HL-60 (cell line): Measurements from ENCODE around the gene SMIM38.

Source experiments
- DNase-seq, 2 experiments: peaks; one replicate each; pipeline ENCODE4 v3.0.0-alpha.2; 2010 to 2020; ENCODE audit warnings: low read depth in 1 of 2, low spot score in 1 of 2
- H3K27ac ChIP-seq: fragments of 250-450 bp; sonication (Bioruptor Pico); replicated peaks from 2 replicates; pipeline ENCODE4 v1.5.1; 2020; ENCODE audit warnings: mild to moderate bottlenecking, moderate library complexity
- H3K27me3 ChIP-seq: fragments of 250-450 bp; sonication (Bioruptor Pico); 2 replicates; pipeline ENCODE4 v1.5.1; 2021; ENCODE audit warnings: mild to moderate bottlenecking, moderate library complexity; ENCODE audit not compliant: insufficient read depth, poor library complexity, severe bottlenecking
- H3K4me3 ChIP-seq: replicated peaks from 2 replicates; pipeline ENCODE4 v1.5.1; 2011; ENCODE audit warnings: mild to moderate bottlenecking, control low read depth, low read length; ENCODE audit not compliant: insufficient read depth
- CTCF ChIP-seq: IDR thresholded peaks from one replicate; pipeline ENCODE4 v1.5.1; 2011; ENCODE audit warnings: low read length, control low read depth, inconsistent platforms; ENCODE audit not compliant: insufficient read depth
- GABPA ChIP-seq: IDR thresholded peaks from 2 replicates; pipeline ENCODE4 v1.6.1; 2012; ENCODE audit warnings: low read depth
- POLR2AphosphoS5 ChIP-seq: IDR thresholded peaks from 2 replicates; pipeline ENCODE4 v1.6.1; 2012; ENCODE audit warnings: low read depth
- REST ChIP-seq: IDR thresholded peaks from 2 replicates; pipeline ENCODE4 v1.6.1; 2012; ENCODE audit warnings: low read depth; ENCODE audit not compliant: insufficient replicate concordance
- SPI1 ChIP-seq: IDR thresholded peaks from 2 replicates; pipeline ENCODE4 v1.6.1; 2012; ENCODE audit warnings: low read depth, mild to moderate bottlenecking, borderline replicate concordance

The SMIM38 gene

GRCh38 chr11:69154938-69155301 lies 815 bp upstream of the SMIM38 start:
- TF ChIP-seq REST (no peak), POLR2AphosphoS5 (no peak), CTCF (no peak), GABPA (no peak)
- H3K4me3 ChIP-seq, result no peak overlapping the region
- no peaks in the 10 kb centered on the region for H3K27me3 ChIP-seq
- DNase-seq, result no peak
- no peak overlapping the region for H3K27ac ChIP-seq

GRCh38 chr11:69156235-69156639 lies 502 bp downstream of the SMIM38 start:
- Histone ChIP-seq H3K27ac (no peak overlapping the region), H3K4me3 (no peak overlapping the region), H3K27me3 (no peaks in the 10 kb centered on the region)
- DNase-seq, result no peak
- TF ChIP-seq CTCF, result no peak
- TF ChIP-seq POLR2AphosphoS5, result no peak
- no peak for TF ChIP-seq SPI1
- no peak for TF ChIP-seq GABPA
- TF ChIP-seq REST, result no peak

GRCh38 chr11:69156673-69157155 lies 979 bp downstream of the SMIM38 start:
- H3K4me3 ChIP-seq, result no peak overlapping the region
- no peak for DNase-seq
- no peak overlapping the region for H3K27ac ChIP-seq
- TF ChIP-seq SPI1 (no peak), REST (no peak), GABPA (no peak), CTCF (no peak), POLR2AphosphoS5 (no peak)
- H3K27me3 ChIP-seq, result no peaks in the 10 kb centered on the region
